Ecto neural progenitor cell (in vitro differentiated cells): ENCODE data around the gene PHKA2.

Experiments used
- DNase-seq: peaks from one replicate; pipeline ENCODE4 v3.0.0-alpha.2; 2018; ENCODE audit warnings: low spot score

Gene PHKA2

DNA sequence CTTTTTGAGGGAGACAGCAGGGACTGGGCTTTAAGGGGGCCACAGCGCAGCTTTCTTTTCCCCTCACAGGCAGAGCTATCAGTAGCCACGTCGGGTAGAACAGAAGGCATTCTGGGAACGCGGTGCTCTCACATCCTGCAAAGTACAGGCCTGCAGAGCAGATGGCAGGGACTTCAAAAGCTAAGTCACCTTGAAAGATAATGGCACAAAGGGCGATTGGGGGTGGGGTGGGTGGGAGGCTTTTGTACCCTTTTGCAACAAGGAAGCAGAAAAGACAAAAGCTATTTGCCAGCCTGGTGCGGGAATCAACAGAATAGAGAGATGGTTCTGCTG is 93.9 kb downstream of the PHKA2 start:
- no peak for DNase-seq

DNA sequence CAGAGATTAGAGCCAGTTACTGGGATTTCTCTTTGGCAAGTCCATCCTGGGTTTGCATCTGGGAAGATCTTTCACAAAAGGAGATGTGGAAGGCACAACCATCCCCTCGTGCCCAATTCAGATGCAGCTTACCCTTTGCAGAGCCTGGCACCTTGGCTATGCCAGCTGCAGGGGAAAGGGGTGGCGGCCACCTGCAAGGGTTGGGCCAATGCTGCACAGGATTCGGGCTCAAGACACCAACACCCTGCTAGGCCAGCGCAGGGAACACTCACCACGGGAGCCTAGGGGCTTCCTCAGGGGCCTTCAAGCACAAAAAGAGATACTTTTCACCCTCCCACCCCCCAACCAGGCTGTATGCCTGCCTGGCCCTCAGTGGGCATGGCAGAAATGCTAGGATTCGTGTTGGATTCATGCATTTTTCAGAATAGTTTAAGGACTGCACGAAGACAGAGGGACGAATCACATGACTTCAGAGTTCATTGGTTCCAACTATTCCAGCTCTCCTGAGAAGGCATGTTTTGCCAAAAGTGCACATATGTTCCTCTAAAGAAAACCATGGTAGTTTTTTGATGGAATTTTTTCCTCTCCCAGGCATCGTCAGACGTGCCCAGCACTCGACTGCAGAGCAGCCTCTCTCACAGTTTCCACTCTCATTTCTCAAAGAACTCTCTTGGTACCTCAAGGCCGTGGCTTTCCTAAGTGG is 94.4 kb downstream of the PHKA2 start:
- no peak for DNase-seq

DNA sequence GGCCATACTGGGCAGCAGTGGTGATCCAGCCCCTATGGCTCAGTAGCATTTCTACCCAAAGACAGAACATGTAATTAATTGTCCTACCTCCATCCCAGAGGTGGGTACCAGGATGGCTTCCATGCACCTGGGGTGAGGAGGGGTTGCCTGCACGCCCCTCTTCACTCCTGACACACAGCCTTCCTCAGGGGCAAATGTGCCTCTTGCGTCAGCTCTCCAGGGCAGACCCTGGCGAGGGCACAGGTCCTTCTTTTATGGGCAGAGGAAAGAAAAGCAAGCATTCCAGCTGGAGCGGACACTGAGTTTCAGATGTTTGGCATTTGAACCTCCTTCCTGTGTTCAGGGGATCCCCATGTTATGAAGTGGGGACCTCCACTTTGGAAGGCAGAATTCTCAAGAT is 95.6 kb downstream of the PHKA2 start:
- no peak for DNase-seq

DNA sequence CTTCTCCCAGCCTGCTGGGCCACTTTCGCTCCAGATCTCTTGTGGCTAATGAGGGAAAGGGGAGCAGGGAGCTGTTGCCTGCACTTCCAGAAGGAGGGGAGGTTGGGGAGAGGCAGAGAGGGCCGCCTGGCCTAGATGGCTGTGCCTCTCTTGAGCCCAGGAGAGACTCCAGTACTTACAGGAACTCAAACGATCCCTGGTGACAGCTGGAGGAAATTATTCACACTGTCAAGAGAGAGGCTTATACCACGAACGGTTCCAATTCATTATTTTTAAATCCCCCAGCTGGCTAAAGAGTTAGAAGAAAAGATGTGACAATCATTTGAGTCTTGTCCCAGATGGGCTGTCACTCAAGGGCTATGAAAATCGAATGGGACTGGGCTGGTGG is 96.1 kb downstream of the PHKA2 start:
- DNase-seq, result no peak

DNA sequence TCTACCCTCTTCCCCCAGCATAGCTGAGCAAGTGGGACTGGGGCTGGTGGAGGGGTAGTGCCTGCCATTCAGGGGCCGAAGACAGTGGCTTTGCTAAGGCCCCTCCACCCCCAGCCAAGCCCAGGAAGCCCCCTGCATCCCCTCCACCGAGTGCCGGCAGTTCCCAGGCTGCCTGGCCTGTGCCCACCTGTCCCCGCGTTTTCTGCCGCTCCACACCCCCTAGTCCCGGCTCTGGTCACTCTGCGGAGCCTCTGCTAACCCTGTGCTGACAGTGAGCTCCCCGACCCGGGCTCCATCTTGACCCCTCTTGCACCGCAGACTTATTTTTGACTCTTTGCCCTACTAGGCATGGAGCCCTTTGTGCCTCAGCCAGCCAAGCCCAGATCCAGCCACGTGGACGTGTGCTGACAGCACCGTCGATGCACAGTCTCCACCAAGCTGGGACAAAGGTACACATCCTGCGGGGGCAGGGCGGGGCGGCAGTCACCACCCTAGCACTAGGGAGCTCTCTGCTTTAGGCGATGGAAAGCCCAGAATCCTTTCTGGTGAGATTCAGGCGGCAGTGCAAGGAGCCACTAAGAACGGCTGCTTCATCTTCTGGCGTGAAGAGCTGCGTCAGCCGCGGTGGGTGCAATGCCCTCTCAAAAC is 96.6 kb downstream of the PHKA2 start:
- no peak for DNase-seq

DNA sequence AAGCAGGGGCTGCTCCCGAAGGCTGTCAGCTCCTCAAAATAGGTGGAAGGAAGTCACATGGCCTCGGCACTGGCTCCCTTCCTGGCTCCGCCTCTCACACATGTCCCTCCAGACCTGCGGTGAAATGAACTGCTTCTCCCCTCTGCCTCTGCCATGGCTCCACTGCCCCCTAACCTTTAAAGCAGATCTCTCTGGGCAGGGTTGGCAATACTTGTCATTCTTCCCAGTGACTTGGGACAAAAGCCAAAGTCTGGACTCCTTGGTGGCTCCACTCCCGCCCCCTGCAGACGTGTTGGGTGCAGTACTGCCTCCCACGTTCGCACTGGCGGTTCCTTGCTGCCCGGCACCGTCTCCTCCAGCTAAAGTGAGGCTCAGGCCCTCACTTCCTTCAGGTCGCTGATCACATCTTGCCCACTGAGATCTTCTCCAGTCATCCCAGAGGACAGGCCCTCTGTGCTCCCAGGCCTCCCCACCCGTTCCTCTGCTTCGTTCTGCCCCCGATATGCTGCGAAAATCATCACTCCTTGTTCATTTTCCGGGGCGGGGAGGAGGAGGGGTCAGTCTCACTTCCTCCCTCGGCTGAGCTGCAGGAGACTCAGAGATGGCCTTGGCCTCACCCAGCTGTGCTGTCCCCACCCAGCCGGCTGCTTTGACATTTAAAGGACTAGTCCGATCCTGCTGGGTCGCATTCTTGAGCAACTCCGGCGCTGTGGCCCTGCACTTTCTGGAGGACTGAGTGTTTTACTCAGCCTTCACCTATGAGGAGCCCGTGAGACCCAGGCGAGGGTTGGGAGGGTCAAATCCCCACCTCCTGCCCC is 97.4 kb downstream of the PHKA2 start:
- DNase-seq, result no peak

DNA sequence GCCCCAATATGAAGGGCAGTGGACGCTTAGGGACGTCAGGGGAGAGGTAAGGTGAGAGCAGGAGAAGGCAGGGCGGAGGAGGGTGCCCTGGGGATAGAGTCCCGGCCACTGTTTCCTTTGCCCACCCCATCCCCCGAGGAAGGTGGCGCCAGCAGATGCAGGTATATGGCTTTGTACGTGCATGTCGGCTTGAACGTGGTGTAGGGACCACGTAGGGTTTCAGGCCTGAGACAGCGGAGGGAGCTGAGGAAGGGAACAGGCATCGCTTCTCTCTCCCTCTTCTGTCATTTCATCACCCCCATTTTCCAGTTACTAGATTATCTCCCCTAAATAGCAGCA is 97.9 kb downstream of the PHKA2 start:
- no peak for DNase-seq

DNA sequence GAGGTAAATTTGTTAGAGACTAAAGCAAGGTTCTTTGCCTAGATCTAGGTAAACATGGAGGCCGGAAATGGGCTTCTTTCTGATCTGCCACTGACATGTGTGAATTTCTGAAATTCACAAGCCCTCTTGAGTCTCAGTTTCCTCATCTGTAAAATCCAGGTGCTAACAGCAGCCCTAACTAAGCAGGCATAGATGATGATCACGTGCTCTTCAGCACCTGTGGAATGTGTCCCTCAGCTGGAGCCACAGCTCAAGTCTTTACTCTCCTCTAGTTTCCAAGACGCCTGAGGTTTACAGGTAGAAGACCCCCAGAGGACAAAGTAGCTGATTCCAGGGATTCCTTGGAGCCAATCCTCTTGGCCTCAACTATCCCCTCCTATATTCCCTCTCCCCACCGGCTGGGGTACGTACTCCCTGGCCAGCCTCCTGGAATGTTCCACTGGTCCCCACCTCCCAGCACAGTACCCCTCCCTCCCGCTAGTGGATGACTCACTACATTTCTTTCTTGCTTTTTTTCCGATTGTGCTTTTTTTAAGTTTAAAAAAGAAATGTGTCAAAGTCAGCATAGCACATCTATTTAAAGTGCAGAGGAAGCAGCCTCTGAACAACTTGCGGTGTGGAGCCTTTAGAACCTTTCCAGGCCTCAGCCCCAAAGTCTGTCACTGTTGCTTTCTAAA is 98.4 kb downstream of the PHKA2 start:
- DNase-seq, result no peak

DNA sequence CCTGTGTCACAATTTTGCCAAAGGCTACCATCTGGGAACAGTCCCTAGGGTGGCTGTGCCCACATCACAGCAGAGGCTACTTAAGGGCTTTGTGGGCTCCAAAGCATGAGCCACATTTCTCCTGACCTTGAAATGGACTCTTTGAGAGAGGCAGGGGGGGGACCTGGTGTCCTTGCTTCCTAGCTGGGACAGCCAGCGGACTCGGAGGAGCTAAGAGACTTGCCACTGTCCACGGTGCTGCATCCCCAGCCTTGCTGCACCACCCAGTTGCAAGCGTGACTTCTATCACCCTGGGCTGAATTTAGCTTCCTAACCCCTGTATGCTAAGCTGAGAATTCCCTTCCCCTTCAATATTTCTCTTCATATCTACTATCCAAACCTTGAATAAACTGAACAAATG is 99.0 kb downstream of the PHKA2 start:
- DNase-seq, result no peak

DNA sequence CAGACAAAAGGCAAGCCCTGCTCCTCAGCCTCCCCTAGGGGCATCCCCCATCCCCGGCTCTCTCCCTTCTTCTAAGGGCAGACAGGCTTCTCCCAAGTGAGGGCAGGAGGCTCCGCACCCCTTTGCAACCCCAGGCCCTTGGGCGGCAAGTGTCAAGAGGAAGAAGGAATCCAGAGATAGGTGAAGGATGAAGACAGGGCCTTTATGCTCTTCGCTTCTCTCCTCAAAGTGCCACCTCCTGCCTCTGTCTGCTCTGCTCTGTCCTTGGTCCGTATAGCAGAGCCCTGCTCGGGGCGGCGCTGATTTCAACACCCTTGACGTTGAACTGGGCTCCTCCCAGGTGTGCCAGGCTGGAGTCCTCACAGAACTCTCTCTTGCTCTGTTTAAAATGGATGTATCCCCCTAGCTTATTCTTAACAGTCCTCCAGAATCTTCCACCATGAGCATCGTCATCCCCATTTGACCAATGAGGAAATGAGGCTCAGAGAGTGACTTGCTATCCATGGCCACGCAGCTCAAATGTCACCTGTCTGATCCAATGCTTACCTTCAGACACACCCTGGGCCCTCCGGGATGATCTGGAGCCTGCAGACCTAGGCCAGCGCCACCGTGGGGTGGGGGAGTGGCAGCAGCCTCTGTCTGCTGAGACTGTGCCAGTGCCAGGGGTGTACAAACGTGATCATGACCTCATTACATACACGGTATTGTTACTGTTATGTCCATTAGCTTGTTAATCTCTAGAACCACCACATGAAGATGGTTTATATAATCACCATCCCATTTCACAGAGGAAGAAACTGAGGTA is 99.8 kb downstream of the PHKA2 start:
- no peak for DNase-seq

DNA sequence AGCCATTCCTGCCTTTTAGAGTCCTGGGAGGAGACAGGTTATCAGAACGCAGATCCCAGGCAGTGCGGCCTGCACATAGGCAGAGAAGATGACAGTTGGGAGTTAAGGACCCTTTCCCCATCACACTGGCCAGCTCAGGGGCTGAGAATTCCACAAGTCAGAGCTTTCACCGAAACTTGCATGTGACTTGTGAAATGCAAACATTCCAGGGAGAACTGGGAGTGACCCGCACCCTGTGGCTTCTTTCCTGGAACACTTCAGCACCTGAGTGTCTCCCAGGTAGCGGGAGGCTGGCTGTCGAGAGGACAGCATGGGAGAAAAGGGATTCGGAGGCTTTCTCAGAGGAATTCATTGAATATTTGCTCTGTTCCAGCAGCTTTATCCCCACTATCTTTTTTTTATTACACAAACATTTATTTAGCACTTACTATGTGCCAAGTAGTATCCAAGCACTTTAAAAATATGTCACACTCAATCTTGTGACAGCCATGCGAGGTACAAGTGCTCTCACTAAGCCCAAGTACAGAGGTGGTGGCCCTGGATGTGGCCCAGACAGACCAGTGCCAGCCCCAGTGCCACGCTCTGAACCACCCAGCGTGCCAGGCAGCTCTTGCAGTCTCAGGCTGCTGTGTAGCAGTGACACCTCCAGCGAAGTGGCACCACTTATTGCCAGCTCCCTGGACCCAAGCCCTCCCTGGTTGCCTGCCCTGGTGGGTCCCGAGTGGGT is 100.5 kb downstream of the PHKA2 start:
- DNase-seq, result no peak

DNA sequence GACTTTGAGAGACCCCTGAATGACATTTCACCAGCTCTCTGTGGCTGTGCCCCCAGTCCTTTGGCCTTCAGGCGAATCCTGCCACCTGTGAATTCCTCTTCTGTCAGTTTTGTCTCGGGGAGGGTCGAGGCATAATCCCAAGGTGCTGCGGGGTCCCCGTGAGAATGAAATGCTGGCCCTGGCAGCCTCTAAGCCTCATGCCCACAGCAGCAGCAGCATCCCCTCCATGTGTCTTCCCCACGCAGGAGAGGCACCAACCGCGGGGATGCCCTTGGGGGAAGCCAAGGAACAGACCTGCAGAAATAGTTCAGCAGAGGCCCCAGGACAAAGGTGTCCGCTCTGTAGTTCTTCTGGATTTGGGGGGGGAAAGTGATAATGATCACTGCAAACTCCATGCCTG is 104.8 kb downstream of the PHKA2 start:
- DNase-seq, result no peak

DNA sequence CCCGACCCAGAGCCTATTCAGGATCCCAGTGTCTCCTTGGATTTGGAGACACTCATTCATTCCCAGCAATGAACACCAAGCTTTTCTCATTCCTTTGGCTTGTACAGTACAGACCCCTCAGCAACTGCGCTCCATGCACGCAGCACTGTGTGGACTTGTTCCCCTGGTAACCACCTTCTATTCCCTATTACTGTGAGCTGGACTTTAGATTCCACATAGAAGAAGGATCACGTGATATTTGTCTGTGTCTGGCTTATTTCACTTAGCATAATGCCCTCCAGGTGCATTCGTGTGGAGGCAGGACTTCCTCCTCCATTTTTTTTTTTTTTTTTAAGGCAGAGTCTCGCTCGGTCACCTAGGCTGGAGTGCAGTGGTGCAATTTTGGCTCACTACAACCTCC is 106.4 kb downstream of the PHKA2 start:
- DNase-seq, result no peak

DNA sequence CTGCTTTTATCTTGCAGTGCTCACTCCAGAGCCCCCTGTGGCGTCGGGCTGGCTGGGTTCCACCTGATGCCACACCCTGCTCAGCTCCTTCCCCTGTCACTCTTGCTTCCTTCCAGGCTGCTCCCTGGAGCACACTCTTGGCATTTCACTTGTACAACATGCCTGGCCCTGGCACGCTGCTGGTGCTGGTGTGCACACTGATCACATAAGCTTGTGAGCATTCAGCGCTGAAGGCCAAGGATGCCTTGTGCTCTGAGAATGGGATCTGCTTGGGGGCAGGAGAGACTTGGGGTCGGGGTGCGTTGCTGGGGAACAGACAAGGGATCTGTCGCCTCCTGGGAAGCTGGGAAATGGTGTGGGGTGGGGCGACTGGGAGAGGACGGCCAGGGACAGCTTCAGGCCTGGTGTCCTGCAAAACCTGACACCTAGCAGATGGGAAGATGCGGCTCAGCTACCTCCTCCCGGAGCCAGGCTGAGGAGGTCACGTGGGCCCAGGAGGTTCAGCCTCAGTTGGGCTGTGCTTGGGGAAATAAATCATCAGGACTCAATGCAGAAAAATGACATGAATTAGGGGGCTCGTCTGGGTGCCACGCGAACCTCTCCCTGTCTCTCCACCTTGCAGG is 108.5 kb downstream of the PHKA2 start:
- DNase-seq, result no peak

DNA sequence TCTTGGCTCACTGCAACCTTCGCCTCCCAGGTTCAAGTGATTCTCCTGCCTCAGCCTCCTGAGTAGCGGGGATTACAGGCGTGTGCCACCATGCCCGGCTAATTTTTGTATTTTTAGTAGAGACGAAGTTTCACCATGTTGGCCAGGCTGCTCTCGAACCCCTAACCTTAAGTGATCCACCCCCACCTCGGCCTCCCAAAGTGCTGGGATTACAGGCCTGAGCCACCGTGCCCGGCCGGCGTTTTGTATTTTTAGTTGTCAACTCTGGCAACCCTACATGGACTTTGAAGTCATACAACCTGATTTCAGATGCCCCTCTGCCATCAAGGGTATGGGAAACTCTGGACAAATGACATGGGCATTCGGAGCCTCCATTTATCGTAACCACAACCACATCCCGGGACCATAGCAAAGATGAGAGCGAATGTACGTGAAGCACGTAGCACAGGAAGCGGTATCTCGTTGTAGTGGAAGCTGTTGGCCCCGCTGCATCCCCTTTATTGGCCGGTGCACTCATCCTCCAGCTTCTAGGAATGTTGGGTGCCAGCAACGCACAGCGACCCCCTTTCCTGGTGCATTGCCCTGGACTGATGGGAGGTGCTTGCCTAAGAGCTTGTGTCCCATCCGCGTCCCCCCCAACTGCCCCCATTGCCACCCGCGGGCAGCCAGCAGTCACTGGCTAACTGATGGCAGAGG is 109.2 kb downstream of the PHKA2 start:
- no peak for DNase-seq

DNA sequence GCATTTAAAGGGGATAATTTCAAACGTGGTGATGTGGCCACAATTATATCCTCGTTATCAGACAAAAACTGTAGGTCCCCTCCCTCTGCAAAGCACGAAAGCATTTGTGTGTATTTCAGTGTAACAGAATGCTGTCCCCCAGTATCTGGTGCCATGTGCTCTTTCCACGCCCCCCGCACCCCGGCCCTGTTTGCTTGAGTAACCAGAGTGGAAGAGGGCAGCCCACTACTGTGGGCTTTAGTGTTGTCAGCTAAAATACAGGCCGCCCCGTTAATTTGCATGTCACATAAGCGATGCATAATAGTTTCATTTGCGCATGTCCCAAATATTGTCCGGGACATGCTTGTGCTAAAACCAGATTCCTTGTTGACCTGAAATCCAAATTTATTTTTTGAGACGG is 110.1 kb downstream of the PHKA2 start:
- no peak for DNase-seq

DNA sequence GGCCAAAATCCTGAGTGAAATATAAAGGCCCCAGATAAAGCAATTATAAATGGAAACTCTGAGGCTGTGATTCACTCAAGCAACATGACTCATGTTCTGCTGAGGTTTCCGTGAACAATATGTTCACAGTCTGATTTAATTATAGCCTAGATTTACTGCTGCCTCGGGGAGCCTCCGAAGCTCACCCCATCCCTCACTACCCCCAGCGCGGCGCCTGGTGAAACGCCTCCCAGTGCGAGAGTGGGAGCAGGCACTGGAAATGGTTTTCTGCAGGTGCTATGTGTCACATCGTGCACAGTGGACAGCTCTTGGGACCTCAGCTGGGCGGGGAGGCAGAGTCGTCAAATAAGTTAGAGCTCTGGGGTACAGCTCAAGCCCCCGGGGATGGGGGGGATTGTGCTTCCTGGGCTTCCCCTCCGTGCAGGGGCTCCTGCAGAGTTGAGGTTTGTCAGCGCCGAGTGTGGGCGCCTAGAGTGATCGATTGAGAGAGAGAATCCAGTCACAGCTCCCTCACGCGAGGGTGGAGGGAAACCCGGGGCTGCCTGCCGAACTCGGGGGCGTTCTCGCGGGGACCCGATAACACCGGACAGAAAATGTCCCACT is 110.6 kb downstream of the PHKA2 start:
- no peak for DNase-seq

DNA sequence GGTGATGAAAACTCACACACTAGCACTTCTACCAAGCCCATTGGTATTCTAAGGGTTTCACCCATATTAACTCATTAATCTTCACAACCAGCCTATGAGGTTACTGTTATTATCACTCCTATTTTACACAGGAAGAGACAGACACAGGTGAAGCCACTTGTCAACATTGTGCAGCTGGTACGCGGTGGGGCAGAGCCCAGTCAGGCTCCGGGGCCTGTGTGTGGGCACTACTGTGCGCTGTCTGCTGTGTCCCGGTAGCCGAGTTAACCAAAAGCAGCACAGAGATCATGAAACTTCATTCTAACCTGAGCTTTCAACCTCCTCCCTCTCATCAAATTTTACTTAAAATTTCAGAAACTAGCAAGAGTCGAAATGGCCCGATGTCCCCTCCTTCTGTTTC is 111.3 kb downstream of the PHKA2 start:
- DNase-seq, result no peak

DNA sequence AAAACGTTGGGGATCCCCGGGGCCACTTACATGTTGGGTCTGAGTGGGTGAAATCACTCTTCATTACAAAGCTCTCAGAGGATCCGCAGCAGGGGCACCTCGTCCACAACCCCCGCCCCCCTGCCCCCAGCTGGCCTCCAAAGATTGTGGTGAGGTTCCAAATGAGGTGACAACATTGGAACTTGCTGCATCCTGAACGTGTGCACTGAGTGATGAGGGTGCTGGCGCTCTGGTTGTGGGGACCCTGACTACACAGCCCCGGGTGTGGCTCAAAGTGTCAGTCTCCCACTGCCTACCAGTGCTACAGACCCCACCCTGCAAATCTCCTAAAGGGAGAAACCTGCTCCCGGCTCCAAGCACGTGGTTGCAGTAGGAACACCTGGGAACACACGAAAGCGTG is 111.9 kb downstream of the PHKA2 start:
- no peak for DNase-seq
